ENCODE measurements around the gene GBF1.

GBF1 gene

DNA sequence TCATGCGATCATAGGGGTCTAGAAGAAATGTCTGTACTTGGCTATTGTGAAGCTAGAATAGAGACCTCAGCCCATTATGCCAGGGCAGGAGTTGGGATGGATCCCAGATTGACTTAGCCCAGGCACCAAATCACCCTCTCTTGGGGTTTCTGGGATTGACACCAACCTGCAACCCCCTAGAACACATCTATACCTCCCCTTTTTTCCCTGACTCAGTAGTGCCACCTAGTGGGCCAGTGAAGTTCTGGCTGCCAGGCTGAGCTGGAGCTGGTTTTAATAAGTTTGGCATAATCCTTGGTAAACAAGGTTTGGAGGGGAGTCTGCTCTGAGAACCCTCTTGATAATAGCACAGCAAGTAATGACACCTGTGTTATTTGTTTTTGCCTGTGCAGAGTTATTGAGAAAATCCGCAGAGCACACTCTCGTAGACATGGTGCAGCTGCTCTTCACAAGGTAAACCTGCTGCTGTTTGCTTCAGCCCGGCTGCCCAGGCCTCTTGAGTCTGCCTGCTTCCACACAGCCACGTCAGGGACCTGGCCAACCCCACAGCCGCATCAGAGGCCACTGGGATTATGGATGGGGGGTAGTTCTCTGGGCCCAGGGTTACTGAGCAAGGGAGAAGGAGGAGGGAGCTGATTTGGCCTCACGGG lies 106.9 kb downstream of the GBF1 start:
- DNase-seq = peak; percentile 50

DNA sequence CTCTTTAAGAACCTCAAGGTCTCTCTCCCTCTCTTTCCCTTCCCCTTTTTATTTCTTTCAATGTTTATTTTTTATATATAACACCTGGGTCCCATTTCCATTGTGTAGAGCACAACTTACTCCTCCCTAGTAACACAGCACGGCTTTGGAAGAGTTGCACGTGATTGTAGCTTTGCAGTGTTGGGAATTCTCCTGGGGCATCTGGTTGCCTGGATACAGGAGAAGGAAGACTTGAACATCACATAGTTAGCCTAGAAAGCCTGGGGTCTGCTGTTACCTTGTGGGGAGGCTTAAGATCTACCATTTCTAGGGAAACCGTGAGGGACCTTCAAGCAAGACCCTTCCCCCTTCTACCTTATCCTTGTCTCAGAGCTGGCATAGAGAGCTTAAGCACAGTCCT lies 109.1 kb downstream of the GBF1 start:
- DNase-seq = no peak

DNA sequence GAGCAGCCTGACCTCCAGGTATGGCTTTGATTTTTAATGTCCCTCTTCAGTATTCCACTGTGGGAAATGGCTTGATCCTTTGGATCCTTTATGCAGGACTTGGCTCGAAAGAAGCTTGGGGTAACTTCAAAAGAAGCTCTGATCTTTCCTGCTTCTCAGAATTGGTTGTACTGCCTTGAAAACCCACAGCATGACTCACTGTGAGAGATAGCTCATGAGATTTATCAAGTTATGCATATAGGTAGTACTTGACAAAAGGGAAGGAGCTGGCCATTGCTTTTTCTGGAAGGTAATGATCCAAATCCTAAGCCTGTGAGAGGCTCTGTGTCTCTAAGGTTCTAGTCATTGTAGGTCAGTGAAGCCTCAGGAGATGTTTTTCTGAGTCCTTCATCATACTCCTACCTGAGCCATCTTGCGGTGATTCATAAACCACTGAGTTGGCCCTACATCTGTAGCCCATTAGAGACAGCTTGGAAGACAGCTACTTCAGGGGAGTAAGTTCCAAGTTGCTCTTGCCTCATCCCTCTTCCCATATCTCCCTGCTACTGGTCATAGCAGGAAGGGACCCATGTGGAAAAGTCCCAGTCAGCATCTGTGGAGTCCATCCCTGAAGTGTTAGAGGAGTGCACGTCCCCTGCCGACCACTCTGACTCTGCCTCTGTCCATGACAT lies 113.5 kb downstream of the GBF1 start:
- no peak for DNase-seq

DNA sequence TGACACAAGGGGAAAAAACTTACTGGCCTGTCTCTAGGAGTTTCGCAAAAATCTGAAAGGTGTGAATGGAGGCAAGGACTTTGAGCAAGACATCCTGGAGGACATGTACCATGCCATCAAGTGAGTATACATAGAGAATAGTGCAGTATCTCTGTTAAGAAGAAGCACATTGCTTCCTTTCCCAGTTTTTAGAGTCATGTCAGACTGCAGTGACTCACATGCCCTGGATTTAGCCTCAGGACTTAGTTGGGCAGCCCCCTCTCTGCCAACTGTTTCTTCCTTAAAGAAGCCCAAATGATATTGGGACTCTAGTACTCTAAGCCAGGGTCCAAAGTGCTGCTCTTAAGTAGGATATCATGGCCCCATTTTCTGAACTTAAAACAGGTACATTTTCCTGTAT lies 122.1 kb downstream of the GBF1 start:
- DNase-seq = no peak

DNA sequence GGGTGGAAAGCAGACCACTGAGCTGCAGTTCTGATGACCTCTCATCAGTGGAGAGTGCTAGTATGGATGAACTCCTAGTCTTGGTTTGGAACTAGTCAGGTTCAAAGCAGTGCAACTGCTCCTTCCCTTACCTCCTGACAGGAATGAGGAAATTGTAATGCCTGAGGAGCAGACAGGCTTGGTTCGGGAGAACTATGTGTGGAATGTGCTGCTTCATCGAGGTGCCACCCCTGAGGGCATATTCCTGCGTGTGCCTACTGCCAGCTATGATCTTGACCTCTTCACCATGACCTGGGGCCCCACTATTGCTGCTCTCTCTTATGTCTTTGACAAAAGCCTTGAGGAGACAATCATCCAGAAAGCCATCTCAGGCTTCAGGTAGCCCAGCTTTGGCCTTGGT lies 122.7 kb downstream of the GBF1 start:
- no peak for DNase-seq

DNA sequence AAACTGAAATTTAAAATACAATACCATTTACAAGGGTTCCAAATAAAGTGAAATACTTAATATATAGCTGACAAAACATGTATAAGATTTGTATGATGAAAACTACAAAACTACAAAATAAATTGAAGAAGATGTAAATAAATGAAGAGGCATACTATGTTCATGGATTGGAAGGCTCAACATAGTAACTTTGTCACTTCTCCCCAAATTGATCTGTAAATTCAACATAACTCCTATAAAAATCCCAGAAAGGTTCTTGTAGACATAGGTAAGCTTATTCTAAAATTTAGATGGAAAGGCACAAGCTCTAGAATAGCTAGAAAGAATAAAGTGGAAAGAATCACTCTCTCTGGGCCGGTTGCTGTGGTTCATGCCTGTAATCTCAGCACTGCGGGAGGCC lies 126.0 kb downstream of the GBF1 start:
- DNase-seq = no peak

DNA sequence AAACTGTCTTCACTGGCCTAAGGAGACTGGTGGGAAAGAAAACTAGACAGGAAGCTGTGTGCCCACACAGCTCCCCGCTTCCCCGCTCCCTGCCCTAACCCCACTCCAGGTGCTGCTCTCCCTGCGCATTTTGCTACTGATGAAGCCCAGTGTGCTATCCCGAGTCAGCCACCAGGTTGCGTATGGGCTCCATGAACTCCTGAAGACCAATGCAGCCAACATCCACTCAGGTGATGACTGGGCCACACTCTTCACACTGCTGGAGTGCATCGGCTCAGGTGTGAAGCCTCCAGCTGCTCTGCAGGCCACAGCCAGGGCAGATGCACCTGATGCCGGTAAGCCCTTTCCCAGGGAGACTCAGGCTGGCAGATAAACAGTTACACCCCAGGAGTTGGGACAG lies 129.9 kb downstream of the GBF1 start:
- DNase-seq = no peak

DNA sequence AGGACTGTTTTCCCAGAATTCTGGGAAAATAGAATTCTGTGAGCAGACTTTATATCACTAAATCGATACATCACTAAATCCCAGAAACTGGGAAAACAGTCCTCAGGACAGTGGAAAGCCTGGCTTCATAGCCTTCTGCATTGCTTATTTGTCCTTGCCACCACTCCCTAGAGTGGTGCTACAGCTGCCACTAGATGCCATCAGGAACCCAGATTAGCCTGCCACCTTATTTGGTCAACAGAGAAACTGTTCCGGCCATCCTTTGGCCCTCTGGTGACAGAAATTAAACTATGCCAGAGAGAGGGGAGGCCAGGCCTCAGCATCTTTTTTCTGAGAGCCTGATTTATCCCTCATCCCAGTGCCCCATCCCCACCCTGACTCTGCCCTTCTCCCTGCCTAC lies 130.5 kb downstream of the GBF1 start:
- DNase-seq = no peak

DNA sequence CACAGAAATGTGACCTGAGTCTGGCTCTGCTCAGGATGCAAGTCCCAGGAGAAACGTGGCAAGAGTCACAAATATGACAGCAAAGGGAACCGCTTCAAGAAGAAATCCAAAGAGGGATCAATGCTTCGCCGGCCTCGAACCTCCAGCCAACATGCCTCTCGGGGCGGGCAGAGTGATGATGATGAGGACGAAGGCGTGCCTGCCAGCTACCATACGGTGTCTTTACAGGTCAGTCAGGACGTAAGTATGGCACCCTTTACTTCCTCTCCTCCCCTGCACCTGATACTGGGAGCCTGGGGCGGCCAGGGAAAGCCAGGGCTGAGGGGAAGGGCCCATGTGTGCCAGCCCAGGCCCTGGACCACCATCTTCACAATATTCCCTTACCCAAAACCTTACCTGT lies 131.6 kb downstream of the GBF1 start:
- no peak for DNase-seq

DNA sequence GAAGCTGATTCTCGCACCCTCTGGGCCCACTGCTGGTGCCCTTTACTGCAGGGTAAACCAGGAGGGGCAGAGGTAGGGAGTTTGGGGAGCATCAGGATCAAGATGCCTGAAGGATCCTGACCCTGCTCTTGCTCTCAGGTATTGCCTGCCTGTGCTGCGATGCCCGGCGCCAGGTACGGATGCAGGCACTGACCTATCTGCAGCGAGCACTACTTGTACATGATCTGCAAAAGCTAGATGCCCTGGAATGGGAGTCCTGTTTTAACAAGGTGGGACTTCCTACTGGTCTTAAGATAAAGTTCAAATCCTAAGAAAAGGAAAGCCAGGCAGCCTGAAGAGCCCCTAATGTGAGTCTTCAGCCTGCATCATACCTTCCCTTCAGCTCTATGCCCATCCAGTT lies 134.1 kb downstream of the GBF1 start:
- DNase-seq = no peak

DNA sequence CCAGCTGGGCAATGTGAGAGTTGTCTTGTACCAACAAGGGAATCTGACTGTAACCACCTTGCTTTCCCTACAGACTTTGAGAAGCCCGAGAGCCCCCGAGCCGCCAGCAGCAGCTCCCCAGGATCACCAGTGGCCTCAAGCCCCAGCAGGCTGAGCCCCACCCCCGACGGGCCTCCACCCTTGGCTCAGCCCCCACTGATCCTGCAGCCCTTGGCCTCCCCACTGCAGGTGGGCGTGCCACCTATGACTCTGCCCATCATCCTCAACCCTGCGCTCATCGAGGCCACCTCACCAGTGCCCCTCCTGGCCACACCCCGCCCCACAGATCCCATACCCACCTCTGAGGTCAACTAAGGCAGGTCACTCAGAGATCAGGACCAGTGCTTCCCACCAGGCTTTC lies 136.7 kb downstream of the GBF1 start:
- DNase-seq = no peak

DNA sequence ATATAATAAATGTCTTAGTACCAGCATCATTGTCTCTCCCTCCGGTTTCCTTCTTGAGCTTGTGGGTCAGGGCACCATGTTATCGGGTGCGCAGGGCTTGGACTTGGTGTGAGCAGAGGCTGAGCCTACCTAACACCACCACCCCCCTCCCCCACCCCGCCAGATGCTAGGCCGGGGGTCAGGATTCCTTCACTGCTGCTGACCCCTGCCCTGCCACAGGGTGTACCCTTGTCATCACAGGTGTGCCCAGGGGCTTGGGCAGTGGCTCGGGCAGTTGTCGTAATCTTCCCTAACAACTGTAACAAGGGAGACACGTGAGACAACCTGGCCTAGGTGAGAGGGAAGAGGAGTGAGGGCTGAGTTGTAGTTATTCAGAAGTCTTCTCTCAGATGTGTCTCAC lies 137.5 kb downstream of the GBF1 start:
- DNase-seq = no peak

DNA sequence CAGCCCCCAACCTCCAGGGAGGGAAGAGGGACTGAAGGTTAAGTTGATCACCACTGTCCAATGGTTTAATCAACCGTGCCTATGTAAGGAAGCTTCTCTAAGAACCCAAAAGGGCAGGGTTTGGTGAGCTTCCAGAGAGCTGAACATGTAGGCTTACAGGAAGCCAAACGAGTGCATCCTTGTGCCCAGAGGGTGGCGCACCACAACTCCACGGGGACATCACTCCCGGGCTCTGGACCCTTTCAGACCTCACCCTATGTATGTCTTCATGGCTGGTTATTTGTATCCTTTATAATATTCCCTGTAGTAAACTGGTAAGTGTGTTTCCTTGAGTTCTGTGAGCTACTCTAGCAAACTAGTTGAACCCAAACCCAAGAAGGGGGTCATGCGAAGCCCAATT lies 138.7 kb downstream of the GBF1 start:
- no peak for DNase-seq

DNA sequence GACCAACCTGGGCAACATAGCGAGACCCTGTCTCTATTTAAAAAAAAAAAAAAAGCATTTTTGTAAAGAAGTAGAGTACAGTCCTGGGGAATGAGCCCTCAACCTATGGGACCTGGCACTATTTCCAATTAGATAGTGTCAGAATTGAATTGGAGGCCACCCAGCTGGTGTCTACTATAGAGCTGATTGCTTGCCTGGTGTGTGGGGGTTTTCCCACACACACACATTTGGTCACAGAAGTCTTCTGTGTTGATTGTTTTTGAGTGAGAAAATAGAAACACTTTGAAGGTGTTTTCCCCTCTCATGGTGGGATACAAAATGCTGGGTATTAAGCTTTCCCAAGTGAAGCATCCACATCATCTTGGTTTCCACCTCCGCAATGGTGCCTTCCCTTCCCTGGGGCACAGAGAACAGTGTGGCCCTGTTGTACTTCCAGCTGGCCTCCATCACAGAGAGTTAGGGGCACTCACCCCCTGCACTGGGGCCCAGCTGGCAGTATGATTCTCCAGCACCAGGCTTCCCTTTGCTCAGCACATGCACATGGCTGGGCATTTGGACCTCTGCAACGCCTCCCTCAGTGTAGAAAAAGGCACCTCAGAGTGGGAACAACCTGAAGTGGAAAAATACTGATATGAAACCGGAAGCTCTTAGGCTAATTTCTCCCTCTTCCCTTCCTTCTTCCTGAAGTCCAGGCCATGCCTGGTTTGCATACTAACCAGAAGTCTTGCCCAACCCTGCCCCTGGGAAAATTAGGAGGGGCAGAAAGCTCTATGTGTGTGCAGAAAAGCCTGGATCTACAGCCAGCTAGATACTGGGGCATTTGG lies 139.5 kb downstream of the GBF1 start:
- DNase-seq = no peak

DNA sequence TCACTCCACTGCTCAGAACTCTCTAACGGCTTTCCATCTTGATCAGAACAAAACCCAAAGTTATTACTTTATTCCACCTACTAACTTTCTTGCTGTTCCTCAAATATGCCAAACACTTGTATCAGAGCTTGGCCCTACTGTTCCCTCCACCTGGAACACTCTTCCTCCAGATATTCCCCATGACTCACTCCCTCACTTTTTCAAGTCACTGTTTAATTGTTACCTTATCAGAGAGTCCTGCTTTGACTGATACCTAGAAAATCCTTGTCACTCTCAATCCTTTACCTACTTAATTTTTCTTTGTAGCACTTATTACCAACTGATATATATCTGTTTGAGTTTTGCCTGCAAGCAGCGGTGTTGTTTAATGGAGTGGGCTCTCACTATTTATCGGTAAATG lies 144.6 kb downstream of the GBF1 start:
- no peak for DNase-seq

DNA sequence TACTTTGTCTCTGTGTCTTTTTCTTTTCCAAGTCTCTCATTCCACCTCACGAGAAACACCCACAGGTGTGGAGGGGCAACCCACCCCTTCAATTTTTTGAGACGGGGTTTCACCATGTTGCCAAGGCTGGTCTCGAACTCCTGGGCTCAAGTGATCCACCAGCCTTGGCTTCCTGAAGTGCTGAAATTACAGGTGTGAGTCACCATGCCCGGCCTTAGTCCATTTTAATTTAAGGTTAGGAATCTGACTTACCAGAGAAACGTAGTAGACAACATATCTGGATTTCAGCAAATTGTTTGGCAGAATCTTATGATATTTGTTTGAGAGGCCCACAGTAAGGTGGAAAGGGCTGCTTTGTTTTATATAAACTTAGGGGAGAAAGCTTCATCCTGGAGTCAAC lies 147.0 kb downstream of the GBF1 start:
- no peak for DNase-seq

DNA sequence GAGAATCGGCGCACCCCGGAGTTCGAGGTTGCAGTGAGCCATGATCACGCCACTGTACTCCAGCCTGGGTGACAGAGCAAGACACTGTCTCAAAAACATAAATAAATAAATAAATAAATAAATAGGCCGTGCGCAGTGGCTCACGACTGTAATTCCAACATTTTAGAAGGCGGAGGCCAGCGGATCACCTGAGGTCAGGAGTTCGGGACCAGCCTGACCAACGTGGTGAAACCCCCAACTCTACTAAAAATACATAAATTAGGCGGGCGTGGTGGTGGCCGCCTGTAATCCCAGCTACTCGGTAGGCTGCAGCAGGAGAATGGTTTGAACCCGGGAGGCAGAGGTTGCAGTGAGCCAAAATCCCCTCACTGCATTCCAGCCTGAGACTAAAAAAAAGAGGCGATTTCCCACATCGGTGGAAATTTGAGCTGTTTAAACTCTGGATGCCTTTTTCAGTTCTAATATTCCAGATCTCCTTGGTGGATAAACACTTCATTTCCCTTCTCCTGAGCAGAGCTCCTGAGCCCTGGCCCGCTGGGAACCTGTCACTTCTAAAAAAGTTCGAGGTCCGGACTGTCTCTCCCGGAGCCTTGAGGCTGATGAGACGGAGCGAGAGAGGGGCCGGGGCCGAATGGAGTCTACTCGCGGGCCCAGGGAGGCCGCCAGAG lies 148.2 kb downstream of the GBF1 start:
- no peak for DNase-seq

DNA sequence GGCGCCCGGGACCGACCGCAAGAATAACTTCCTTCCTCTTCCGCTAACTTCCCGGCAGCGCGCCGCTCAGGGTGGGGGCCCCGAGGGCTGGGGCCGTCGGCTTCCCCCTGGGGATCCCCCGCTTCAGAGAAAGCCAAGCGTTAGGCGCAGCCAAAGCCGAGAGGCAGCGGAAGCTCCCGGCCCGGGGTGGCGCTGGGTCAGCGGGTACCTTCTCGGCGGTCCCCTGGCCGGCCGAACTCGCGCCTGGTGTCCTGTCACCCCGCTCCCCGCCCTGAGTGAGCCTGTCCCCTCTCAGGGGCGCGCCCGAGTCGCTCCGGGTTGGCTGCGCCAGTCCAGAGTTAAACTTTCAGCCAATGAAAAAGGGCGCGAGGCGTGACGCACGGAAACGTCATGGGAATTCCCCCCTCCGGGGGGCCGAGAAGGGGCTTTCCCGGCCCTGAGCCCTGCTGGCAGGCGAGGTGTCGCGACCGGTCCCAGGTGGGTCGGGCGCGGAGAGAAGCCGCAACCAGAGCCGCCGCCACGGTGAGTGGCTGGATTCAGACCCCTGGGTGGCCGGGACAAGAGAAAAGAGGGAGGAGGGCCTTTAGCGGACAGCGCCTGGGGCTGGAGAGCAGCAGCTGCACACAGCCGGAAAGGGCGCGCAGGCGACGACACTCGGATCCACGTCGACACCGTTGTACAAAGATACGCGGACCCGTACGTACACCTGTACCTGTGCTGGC lies 148.9 kb downstream of the GBF1 start:
- peak; percentile 98 for DNase-seq

DNA sequence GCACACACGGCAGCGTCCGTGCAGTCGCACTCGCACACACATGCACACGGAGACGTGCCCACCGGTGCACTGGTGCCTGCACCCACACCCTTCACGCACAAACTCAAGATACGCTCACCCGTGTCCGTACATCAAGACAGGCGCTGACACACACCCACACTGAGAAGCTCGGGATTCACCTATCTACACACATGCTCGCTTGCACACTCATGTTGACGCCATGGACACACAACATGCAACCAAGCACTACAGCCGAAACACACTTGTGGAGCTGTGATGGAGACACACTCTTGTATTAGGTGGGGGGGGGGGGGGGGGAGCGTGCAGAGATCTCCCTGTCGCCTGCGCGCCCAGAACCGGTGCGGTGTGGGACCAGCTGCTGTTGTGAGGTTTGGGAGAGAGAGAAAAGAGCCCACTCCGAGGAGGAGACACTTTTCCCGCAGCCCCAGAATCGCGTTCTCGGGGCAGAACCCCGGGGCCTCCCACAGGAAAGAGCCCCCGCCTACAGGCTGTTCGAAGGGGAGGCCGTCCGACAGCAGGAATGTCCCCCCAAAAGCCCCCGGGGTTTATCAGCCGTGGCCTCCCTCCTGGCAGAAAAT lies 149.6 kb downstream of the GBF1 start:
- peak; percentile 70 for DNase-seq

DNA sequence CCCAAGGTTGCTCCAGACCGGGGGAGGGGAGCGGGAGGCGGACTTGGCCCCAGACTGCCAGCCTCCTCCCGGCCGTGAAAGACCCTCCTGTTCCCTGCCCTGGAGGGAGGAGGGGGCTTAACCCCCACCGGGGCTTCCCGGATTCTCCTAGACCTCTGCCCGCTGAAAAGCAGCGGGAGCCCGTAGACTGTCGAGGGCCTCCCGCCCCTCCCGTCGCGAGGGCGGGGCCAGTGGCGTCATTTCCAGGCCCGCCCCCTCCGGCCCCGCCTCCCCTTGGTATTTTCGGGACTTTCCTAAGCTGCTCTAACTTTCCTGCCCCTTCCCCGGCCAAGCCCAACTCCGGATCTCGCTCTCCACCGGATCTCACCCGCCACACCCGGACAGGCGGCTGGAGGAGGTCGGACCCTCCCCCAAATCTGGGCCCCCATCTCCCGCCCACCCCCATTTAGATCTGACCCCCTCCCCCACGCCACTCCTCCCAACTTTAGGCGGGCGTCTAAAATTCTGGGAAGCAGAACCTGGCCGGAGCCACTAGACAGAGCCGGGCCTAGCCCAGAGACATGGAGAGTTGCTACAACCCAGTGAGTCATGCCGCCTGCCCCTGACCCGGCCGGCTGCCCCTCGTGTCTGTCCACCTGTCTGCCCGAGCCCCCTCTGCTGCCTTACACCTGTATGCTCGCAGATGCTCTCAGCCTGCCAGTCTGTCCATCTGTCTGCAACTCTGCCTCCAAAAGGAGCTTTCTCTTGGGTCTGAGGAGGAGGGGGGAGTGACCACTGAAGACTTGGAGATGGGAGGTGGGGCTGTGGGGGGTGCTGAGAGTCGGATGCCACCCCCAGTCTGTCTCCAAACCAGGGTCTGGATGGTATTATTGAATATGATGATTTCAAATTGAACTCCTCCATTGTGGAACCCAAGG lies 150.3 kb downstream of the GBF1 start, which contains the start of gene NFKB2:
Gene NFKB2, plus strand, starts transcription at position 306 of the 917 bp plus-strand sequence. Its CDS starts 255 bp downstream, at position 561.
- peak; percentile 94 for DNase-seq

DNA sequence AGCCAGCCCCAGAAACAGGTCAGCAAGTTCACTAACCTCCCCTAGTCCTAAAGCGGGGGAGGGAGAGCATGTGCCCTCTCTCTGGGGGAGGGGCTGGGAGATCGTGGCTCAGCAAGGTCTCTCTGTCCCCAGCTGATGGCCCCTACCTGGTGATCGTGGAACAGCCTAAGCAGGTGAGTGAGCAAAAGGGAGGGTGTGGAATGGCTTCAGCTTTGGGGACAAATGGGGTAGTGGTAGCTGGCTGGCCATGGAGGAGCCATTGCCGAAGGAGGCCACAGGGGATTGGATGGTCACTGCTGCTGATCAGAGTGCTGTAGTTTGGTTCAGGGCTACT lies 151.0 kb downstream of the GBF1 start:
- DNase-seq = no peak
